GM03348 (cell line): ENCODE data around the gene TSSK6.

Experiments
- DNase-seq: peaks from one replicate; pipeline ENCODE4 v3.0.0; 2012; ENCODE audit warnings: low spot score

Gene TSSK6

DNA sequence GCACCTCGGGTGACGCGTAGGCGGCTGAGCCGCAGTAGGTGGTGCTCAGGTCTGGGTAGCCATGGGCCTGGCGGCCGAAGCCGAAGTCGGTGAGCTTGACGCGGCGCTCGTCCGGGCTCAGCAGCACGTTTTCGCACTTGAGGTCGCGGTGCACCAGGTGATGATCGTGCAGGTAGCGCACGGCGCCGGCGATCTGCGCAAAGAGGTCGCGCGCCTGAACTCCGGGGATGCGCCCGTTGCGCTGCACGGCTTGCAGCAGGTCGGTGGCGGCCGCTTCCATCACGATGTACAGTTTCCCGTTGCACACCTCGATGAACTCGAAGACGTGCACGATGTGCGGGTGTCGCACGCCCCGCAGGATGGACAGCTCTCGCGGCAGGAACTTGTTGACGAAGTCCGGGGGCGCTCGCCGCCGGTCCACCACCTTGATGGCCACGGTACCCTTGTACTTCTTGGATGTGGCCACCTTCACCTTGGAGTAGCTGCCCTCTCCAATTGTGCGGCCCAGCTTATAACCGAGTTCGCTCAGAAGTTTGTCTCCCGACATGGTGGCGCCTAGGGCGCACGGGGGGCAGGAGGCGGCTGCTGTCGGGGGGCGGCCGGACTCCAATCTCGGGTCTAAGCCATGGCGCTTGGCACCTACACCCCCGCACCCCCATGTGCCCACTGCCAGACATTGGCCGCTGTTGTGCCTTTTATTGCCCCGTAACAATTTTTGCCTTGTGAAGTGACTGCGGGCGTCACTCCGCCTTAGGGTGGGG lies at the start of gene TSSK6:
Gene TSSK6, minus strand, starts transcription at position 668 of the 761 bp plus-strand sequence. Its CDS starts 121 bp downstream, at position 547.
- no peak for DNase-seq

DNA sequence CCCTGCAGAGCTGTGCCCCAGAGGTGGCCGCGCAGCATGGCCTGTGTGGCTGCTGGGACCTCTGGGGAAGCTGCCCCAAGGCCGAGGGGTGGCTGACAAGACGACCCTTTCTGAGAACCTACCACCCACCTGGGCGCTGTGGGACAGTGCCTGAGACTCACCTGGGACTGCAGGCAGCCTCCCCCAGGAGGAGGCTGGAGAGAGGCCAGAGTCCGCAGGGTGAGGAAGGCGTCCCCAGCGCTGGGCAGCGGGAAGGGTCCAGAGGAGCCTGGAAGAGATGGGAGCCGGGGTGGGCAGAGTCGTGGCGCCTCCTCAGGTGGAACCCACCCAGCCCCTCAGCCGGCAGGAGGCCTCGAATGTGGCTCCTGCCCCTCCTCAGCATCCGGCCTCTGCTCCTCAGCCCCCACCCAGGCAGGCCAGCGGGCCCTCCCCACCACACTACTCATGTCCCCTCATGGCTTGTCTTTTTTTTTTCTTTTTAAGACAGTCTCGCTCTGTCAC lies 48.0 kb upstream of the TSSK6 start:
- no peak for DNase-seq

DNA sequence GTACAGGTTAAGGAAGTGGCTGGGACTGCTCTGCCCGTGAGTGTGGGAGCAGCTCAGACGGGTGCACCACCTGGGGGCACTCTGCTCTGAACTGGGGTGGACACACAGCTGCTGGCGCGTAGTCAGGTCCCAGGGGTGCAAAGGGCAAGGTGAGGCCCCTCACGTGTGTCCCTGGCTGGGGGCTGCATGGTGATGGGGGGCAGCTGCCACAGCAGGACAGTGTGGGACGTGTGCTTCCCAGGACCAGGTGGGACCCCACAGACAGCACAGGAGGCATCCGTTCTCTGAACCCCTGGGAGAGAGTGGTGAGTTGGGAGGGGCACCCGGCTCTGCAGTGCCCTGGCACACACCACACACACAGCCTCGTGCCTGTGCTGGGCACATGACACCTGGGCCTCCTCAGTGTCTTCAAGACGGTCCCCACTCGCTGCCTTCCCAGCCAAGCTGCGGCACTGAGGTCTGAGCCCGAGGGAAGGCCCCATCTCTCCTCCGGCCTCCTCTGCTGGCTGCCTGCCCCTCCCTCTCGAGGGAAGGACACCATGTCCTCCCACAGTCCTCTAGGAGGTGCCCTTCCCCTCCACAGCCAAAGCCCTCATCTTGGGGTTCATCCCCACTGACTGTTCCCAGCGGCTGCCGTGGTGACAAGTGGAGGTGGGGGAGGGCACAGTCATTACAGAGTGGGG lies 47.5 kb upstream of the TSSK6 start:
- DNase-seq = no peak

DNA sequence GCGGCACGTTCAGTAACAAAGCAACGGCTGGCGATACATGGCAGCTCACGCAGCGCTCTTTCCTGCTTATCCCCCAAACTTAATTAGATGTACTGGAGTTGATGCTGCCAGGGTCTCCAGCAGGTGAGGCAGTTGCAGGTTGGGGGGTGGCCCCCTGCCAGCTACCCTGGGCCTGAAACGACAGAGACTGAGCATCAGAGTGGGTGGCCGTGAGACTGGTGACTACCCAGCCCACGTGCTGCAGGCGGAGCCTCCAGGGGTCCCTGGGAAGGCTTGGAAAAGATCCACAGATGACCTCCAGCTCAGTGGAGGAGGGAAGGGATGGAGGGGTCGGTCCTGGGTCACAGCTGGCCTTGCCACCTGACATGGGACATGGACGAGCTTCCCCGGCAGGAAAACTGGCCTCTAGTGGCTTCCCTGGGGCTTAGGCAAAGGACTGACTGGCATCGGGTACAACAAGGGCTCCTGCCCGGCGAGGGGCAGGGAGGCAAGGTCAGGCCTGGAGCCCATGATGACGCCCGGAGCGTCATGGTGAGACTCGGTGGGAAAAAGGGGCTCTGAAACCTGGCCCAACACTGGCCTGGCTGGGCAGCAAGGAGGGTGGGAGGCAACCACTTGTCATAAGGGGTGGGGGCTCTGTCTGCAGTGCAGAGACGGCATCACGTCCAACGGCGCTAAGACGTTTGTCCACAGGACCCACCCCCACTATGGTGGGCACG lies 46.8 kb upstream of the TSSK6 start:
- no peak for DNase-seq

DNA sequence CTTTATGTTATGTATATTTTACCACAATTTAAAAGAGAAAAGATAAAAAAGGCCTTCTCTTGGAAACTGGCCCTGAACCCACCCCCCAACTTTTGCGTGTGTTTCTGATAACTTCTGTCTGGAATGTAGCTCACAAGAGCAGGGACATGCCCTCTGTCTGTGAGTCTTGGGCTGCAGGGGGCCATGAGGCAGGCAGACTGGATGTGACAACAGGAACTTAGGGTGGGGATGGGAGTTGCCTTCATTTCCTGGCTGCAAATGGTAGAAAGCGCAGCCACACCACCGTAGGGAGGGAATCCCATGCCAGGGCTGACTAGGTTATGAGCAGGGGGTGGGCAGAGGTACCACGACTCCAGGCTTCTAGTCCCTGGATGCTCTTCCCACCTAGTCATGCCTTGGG lies 44.6 kb upstream of the TSSK6 start:
- no peak for DNase-seq

DNA sequence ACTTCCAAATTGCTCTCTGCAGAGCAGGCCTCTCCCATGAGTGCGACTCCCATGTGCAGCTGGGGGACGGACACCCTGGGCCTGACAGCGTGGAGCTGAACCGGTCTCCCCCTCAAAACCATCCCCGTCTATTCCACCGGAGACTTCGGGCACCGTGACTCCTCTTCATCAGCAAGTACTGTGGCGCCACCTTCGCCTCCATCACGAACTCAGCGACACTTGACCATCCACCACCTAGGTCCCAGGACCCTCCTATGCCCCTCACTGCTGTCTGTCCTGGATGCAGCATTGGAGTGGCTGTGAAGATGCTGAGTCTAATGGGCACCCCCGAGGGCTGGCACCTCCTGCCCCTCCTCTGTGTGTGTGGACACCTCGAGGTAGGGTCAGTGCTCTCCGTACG lies 43.3 kb upstream of the TSSK6 start:
- no peak for DNase-seq

DNA sequence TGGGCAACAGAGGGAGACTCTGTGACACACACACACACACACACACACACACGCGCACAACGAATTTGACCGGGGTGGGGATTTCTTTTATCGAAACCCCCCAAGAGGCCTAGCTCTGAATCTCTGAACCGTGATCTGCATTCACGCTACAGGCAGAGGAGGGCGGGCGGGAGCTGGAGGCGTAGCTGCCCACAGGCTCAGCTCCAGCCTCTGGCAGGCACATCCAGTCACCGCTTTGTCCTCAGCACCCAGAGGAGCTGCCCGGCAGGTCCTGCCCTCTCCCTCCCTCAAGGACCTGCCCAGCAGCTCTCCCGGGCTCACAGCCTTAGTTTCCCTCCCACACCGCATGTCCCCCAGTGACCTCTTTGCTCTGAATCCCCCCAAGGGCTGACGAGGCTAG lies 42.7 kb upstream of the TSSK6 start:
- DNase-seq = no peak

DNA sequence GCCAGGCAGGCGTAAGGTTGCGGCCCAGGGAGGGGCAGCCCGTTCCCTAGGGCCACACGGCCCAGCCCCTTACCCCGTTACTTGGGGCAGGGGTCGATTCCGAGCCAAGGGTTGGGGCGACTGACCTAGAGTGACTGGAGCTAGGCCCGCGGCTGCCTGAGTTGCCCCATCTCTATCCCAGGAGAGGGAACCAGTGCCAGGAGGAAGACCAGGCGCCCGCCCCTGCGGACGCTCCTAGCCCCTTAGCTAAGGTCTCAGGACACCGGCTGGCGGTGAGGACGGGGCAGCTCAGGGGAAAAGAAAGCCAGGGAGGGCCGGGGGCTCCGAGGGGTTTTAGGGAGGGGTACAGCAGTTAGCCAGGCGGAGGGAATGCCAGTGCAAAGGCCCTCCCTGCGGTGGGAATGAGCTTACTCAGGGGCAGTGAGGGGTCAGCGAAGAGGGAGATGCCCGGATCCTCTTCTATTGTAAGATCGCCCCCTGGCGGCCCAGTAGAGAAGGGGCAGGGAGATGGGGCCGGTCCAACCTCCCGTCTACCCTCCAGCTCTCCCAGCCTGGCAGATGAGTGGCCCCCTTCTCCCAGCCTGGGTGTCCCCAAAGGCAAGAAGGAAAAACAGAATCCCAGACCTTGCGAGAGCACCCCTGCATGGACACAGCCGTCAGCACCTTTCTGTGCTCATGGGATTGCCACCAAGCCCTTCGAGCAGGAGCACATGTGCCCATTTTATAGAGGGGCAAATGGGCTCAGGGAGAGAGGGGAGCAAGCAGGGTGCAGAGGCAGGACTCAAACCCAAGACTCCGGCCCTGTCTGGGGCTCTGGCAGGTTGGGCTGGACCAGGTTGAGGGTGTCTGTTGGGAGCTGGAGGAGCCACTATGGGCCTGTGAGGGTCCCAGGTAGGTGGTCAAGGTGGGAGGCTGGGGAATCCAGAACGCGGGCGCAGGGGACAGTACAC lies 39.0 kb upstream of the TSSK6 start:
- peak; percentile 89 for DNase-seq

DNA sequence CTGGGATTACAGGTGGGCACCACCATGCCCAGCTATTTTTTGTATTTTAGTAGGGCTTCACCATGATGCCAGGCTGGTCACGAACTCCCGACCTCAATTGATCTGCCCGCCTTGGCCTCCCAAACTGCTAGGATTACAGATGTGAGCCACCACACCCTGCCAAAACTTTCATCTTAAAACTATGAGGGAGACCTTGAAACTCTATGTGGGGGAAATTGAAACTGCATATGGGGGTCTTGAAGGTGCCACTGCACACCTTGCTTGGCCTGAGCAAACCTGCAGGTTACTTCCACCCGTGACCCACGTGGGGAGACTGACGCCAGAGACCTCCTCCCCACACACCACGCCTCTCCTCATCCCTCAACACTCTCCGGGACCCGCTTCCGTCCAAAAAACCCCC lies 38.3 kb upstream of the TSSK6 start:
- no peak for DNase-seq

DNA sequence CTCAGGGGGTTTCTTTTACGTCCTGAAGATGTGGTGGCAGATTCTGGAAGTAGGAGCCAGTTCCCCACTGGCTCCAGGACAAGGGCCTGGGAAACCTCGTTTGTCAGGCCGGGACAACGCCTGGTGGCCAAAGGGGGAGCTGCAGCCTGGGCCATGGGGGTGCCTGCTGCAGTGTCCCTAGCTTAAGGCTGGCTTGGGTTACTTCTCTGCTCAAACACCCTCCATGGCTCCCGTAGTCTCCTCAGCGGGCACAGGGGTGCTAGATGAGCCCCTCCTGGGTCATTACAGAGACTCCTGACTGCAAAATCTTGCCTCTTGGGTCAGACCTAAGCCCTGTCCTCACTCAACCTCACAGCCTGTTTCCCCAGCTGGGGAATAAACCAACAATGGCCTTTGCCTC lies 37.5 kb upstream of the TSSK6 start:
- DNase-seq = peak; percentile 80

DNA sequence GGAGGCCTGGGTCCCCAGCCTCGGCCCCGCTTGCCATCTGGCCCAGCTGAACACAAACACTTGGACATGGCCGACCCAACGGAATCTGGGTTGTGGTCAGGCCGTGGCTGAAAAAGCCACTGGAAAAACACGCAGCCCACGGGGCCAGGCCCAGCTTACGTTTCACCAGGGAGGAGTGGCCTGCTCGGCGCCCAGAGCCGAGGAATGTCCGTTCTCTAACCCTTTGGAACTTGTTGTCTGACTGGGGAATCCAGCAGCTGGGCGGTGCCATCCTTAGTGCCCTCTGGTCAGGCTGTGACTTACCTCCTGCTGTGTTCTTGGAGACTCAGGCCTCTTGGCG lies 36.5 kb upstream of the TSSK6 start:
- DNase-seq = no peak

DNA sequence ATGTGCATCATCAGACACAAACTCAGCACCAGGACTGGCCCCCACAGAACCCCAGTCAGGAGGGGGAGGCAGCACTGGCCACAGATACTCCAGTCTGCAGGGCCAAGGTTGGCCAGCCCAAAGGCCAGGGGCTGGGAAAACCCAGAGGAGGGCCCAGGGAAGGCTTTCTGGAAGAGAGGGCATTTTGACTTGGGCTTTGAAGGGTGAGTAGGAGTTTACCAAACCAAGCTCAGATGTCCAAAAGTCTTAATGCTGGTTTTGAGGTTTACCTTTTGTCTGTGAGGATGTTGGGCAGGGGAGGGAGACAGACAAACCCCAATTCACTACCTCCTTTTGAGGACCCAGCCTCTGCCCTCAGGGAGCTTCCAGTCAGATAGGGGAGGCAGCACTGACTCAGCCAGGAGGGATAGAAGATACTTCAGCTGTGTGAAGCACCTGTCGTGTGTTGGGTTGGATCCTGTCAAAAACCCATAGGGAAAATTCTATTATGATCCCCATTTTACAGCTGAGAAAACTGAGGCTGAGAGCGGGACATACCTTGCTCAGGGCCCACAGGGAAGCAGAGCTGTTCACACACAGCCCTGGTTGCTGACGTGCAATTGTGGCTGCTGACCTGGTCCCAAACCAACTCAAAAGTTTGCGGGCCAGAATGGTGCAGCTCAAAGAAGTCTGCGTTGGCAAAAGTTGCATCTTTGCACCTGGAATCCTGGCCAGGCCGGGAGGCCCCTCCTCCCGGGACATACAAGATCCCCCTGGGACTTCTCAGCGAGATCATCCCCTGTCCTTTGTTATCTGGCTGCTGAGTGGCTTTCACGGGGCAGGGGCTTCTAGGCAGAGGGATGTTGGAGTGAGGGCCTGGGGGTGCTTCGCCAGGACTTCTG lies 35.9 kb upstream of the TSSK6 start:
- DNase-seq = no peak

DNA sequence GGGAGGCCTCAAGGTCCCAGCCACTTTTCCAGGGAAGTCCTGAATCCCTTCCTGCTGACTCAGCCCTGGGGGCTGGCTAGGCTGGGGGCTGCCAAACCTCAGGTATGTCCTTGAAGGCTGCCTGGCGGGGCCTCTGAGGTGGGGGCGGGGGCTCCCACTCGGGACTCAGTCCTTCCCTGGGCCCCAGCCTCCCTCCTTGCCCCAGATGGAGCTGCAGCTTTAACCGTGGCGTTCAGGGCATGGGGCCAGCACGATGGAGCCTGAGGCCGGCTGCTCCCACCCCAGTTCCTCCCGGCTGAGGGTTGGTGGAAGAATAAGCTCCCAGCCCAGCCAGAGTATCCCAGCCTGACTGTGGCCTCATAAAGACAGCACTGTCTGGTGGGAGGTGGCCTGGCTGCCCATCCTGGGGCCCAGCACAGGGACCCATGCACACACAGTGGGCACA lies 35.2 kb upstream of the TSSK6 start:
- DNase-seq = peak; percentile 48

DNA sequence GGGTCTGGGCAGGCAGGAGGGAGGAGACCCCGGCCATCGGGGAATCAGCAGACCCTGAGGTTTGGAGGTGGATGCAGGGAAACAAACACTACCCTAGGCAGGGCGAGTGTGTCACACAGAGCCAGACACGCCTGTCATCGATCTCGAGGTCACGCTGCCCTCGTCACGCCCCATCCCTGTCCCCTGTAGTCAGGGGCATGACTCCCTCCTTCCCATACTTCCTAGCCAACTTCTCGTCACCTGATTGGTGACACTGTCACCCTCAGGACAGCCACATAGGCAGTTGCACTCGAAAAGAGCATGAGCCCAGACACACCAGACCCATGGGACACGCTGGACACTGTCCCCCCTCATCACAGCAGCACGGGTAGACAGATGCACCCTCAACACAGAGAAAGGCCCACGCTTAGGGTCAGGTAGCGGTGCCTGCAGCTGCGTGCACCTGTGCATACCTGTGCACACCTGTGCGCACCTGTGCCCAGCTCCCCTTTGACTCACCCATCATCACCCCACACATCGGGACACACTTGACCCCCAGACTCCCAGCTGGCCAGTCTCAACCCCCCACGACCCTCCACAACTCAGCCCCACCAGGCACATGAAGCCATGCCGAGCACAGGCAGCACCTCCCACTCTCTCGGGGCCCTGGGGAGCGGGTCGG lies 34.6 kb upstream of the TSSK6 start:
- DNase-seq = no peak

DNA sequence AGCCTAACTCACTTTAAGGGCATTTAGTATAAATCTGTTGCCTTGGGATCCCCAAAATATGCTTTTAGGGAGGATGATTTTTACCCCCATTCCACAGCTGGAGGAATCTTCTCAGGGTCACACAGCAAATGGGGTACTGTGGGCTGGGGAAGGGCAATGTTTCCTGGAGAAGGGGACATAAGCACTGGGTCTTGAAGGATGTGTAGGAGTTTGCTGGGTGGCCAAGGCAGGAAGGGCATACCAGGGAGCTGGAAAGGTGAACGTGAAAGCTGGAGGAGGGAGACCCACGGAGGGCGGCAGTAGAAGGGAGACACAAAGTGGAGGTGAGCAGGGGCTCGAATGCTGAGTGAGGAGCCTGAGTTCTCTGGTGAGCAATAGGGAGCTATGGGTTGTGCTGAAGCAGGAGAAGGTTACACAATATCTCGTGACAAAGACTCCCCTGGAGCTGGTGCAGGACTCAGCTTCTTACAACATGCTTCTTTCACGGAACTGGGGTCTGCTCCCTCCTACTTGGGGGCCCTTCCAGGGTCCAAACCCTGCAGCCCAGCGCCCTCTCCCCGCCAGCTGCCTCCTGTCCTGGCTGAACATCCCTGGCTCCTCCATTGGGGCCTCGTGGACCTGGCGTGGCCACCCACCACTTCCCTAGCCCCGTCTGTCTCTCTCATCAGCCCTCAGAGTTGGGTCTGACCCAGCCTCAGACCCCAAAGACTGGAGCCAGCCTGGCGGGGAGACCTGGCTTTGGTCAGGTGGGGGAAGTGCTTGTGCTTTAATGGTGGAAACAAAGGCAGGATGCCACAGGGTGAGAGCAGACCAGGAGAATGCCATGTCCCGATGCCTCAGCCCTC lies 33.8 kb upstream of the TSSK6 start:
- DNase-seq = no peak

DNA sequence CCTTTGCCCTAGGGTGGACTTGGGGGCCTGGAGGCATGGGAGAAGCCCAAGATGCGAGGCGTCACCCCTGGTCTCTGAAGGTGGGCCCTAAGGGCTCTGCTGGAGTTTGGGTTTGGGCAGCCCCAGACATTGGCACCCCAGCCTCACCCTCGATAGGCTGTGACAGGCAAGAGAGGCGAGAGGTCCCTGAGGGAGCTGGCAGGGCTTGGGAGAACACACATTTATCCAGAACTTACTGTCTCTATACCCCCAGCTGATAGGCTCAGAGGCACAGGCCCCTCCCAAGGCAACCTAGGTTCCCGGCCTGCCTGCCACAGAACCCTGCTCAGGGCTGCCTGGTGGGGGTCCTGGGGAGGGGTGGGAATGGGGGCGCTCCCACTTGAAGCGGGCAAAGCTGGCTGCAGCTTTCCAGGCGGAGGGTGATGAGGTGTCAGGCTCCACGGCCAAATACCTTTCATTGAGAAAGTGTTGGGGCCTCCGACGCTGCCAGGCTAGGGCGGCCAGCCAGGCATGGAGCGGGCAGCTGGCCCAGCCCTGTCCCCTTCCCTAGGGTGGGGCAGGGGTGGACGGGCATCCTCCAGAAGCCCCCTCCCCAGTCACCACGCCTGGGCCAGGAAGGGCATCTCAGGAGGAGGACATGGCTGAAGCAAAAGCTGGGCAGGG lies 32.5 kb upstream of the TSSK6 start:
- DNase-seq = no peak

DNA sequence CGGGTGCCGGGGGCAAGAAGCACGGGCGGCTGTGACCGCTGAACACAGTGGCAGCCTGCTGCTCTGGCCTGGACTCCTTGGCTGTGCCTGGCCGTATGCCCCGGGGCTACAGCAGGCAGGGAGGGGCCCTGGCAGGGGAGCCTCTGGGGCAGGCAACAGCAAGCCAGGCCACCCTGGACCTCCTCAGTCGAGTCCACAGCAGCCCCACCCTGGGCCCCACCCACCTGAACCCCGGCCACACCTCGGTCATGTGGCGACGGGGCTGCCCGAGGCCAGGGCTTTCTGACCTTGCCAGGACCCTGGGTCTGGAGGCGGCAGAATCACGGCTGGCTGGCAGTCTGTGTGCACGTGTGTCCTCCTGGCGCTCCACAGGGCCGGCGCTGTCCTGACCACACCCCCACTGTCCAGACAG lies 31.4 kb upstream of the TSSK6 start:
- no peak for DNase-seq

DNA sequence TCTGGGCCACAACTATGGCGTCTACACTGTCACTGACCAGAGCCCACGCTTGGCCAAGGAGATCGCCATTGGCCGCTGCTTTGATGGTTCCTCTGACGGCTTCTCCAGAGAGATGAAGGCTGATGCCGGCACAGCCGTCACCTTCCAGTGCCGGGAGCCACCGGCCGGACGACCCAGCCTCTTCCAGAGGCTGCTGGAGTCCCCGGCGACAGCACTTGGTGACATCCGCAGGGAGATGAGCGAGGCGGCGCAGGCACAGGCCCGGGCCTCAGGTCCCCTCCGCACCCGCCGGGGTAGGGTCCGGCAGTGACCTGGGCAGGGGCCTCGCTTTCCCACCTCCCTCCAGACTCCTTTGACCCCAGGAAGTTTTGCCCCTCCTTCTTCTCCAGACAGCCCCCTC lies 30.4 kb upstream of the TSSK6 start:
- DNase-seq = no peak
